Measurements from ENCODE around the gene REX1BD. TPM values are rescaled to one million over a fixed set of nuclear protein-coding genes. Genes with fewer than 3 reads are reported as not detected.

Gene REX1BD
- total RNA-seq, 1 donor from 2014 or later, result 85.9 TPM

- Mint-ChIP-seq H3K27me3 (no peaks in the 10 kb centered on the region), H3K36me3 (ENCODE audit: low read depth) (peaks cover 23% of the 10 kb centered on the region), H3K9me3 (no peaks in the 10 kb centered on the region), H3K27ac (peak overlapping the region; percentile 87), H3K4me1 (peaks cover 25% of the 10 kb centered on the region), H3K4me3 (peak overlapping the region; percentile 87)
- TF ChIP-seq CTCF (IDR thresholded peaks at IDR 0.05), result no peak
- CTCF ChIA-PET, result interaction anchor here (1.4 to 1.9 kb wide), 4 partner anchors 14 to 361 kb away, joined by 3 to 10 read pairs (median 3); partner anchors contain the start of genes COPE and DDX49
- DNase-seq (no peak), ATAC-seq (ENCODE audit: low read depth) (no peak)
- intact Hi-C loops (cut with micrococcal nuclease), result no loop called here
- POLR2A ChIA-PET, result interaction anchor here (0.6 to 5.0 kb wide), 23 partner anchors 8 to 813 kb away, joined by 3 to 88 read pairs (median 6); partner anchors contain the start of genes COPE, DDX49, ELL and FKBP8
Observed at GRCh38 chr19:18558202-18558555, 30.4 kb upstream of the REX1BD start.

DNA sequence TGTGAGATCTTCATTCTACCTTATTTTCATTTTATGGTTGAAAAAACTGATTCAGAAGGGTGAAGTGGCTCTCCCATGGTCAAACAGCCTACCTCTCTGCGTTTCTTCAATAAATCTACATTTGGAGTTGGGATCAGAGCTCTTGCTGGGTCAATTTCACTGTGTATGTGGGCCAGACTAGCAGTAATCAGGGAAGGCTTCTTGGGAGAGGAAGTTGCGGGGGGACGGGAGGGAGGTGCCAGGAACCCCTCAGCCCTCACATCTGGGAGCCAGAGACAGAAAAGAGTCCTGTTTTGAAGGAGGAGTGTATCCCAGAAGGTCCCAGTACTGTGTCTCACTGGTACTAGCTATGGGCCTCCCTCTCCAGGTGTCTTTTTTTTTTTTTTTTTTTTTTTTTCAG is 30.0 kb upstream of the REX1BD start:
- peaks cover 26% of the 10 kb centered on the region for H3K36me3 Mint-ChIP-seq (ENCODE audit: low read depth)
- TF ChIP-seq CTCF (IDR thresholded peaks at IDR 0.05), result no peak
- intact Hi-C loops (cut with micrococcal nuclease), result no loop called here
- no peak for DNase-seq
- no peaks in the 10 kb centered on the region for H3K9me3 Mint-ChIP-seq
- ATAC-seq (ENCODE audit: low read depth), result no peak
- peak overlapping the region; percentile 87 for H3K4me3 Mint-ChIP-seq
- H3K4me1 Mint-ChIP-seq, result peaks cover 25% of the 10 kb centered on the region
- no peaks in the 10 kb centered on the region for H3K27me3 Mint-ChIP-seq
- ChIA-PET CTCF (interaction anchor here (1.4 to 1.9 kb wide), 4 partner anchors 14 to 361 kb away, joined by 3 to 10 read pairs (median 3); partner anchors contain the start of genes COPE and DDX49), POLR2A (interaction anchor here (0.6 to 5.0 kb wide), 16 partner anchors 7 to 378 kb away, joined by 3 to 88 read pairs (median 6); partner anchors contain the start of genes COPE, DDX49, ELL and FKBP8)
- peak overlapping the region; percentile 87 for H3K27ac Mint-ChIP-seq

DNA sequence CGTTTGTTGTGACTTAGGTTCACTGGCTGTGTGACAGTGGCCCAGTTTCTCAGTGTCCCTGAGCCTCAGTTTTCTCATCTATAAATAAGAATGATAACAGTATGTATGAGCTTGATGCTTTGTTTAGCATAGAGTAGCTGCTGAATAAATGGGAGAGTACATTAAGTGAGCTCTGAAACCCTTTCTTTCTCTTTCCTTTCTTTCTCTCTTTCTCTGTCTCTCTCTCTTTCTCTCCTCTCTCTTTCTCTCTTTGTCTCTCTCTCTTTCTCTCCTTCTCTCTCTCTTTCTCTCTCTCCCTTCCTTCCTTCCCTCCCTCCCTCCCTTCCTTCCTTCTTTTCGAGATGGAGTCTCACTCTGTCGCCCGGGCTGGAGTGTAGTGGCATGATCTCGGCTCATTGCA is 28.9 kb upstream of the REX1BD start:
- Mint-ChIP-seq H3K36me3 (ENCODE audit: low read depth) (peaks cover 35% of the 10 kb centered on the region), H3K27me3 (no peaks in the 10 kb centered on the region), H3K27ac (peak overlapping the region; percentile 87), H3K4me1 (peaks cover 25% of the 10 kb centered on the region), H3K4me3 (peak overlapping the region; percentile 15), H3K9me3 (no peaks in the 10 kb centered on the region)
- intact Hi-C loops (cut with micrococcal nuclease), result no loop called here
- ChIA-PET CTCF (no interaction called here), POLR2A (interaction anchor here (0.6 to 5.0 kb wide), 4 partner anchors 11 to 272 kb away, joined by 4 to 88 read pairs (median 41); partner anchors contain the start of genes ELL, UBA52 and UPF1)
- no peak for TF ChIP-seq CTCF (IDR thresholded peaks at IDR 0.05)
- ATAC-seq (ENCODE audit: low read depth) (no peak), DNase-seq (no peak)

DNA sequence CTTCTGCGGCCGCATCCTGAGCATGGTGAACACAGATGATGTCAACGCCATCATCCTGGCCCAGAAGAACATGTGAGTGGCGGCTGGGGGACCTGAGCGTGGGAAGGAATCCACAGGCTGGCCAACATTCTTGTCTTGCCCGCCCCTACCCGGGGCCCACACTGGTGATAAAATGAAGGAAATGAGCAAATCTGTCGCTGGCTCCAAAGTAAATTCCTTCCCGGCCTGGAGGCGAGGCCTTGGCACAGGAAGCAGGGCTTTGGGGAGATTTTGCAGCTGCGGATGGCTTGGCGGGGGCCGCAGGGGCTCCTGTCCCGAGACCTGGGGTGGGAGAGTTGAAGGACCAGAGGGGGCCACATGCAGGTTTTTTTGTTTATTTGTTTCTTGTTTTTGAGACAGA is 26.5 kb upstream of the REX1BD start:
- intact Hi-C loops (cut with micrococcal nuclease), result no loop called here
- ChIA-PET POLR2A (no interaction called here), CTCF (no interaction called here)
- H3K4me1 Mint-ChIP-seq, result peaks cover 25% of the 10 kb centered on the region
- no peak for ATAC-seq (ENCODE audit: low read depth)
- no peaks in the 10 kb centered on the region for H3K9me3 Mint-ChIP-seq
- H3K4me3 Mint-ChIP-seq, result no peak overlapping the region
- H3K27me3 Mint-ChIP-seq, result no peaks in the 10 kb centered on the region
- no peak for TF ChIP-seq CTCF (IDR thresholded peaks at IDR 0.05)
- no peak for DNase-seq
- H3K27ac Mint-ChIP-seq, result no peak overlapping the region
- H3K36me3 Mint-ChIP-seq (ENCODE audit: low read depth), result peaks cover 54% of the 10 kb centered on the region

- no peak for DNase-seq
- POLR2A ChIA-PET, result interaction anchor here (0.7 to 1.3 kb wide), 2 partner anchors 9 to 21 kb away, joined by 3 to 6 read pairs; no protein-coding TSS in a partner anchor
- peaks cover 7% of the 10 kb centered on the region for H3K4me1 Mint-ChIP-seq
- intact Hi-C loops (cut with micrococcal nuclease), result no loop called here
- peaks cover 71% of the 10 kb centered on the region for H3K36me3 Mint-ChIP-seq (ENCODE audit: low read depth)
- CTCF ChIA-PET, result no interaction called here
- H3K27ac Mint-ChIP-seq, result no peak overlapping the region
- H3K4me3 Mint-ChIP-seq, result no peak overlapping the region
- H3K9me3 Mint-ChIP-seq, result no peaks in the 10 kb centered on the region
- TF ChIP-seq CTCF (IDR thresholded peaks at IDR 0.05), result no peak
- H3K27me3 Mint-ChIP-seq, result no peaks in the 10 kb centered on the region
- no peak for ATAC-seq (ENCODE audit: low read depth)
Observed at GRCh38 chr19:18566953-18567352, 21.6 kb upstream of the REX1BD start.
